Measurements from ENCODE around the gene SAGE1.
"Not testable (repeated sequence)": the region's sequence is repeated elsewhere in the genome, so short reads cannot be mapped to it uniquely, and the experiment has no call there.

The SAGE1 gene

GRCh38 chrX:135893294-135893817, at the start of gene SAGE1, which contains the start of gene CT45A10:
SAGE1 (plus strand) TSS chrX:135893716; CDS start chrX:135896243, 2,527 bp downstream.
CT45A10 (minus strand) TSS chrX:135893444; CDS start chrX:135885344, 8,100 bp downstream.
- no peak for TF ChIP-seq CTCF (IDR thresholded peaks at IDR 0.05)

GRCh38 chrX:135854438-135854837, 39.1 kb upstream of the SAGE1 start, which contains the start of gene CT45A8:
CT45A8 (minus strand) TSS chrX:135854538; CDS start chrX:135850783, 3,755 bp downstream.
- TF ChIP-seq CTCF (IDR thresholded peaks at IDR 0.05), result not testable (repeated sequence)

- not testable (repeated sequence) for TF ChIP-seq CTCF (IDR thresholded peaks at IDR 0.05)
Observed at GRCh38 chrX:135871712-135872111, 21.8 kb upstream of the SAGE1 start, which contains the start of gene CT45A9. CT45A9 (minus strand) TSS chrX:135871812; CDS start chrX:135868061, 3,751 bp downstream.

- TF ChIP-seq CTCF (IDR thresholded peaks at IDR 0.05), result peak; percentile 18; the same call in 1 of the 2 replicates
Observed at GRCh38 chrX:135888976-135889375, 4.5 kb upstream of the SAGE1 start.

- TF ChIP-seq CTCF (IDR thresholded peaks at IDR 0.05), result no peak
Observed at GRCh38 chrX:135890087-135890585, 3.4 kb upstream of the SAGE1 start.

- no peak for TF ChIP-seq CTCF (IDR thresholded peaks at IDR 0.05)
Observed at GRCh38 chrX:135892781-135893180, 735 bp upstream of the SAGE1 start.

- no peak for TF ChIP-seq CTCF (IDR thresholded peaks at IDR 0.05)
Observed at GRCh38 chrX:135910251-135910650, 16.7 kb downstream of the SAGE1 start.

Measured in LNCAP (cell line).